Stimulated activated CD8-positive, alpha-beta memory T cell treated with anti-CD3 and anti-CD28 coated beads, Interleukin-7, amount 100 ng/mL, for 4 hours (primary cell): ENCODE data around the gene AP4S1.
"Not testable (repeated sequence)": the region's sequence is repeated elsewhere in the genome, so short reads cannot be mapped to it uniquely, and the experiment has no call there.

Source experiments
- DNase-seq, 2 donors: peaks; one replicate each; pipeline ENCODE4 v3.0.0-alpha.2; 2020; ENCODE audit warnings: low read depth in 2 of 2

AP4S1 gene, protein sequence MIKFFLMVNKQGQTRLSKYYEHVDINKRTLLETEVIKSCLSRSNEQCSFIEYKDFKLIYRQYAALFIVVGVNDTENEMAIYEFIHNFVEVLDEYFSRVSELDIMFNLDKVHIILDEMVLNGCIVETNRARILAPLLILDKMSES

GRCh38 chr14:31025367-31026076, at the start of gene AP4S1:
TSS of gene AP4S1 (plus strand) at chr14:31025649. CDS start at chr14:31066197, 40,548 bp downstream.
- DNase-seq, result peak in 1 of 2 donors; percentile 22

DNA sequence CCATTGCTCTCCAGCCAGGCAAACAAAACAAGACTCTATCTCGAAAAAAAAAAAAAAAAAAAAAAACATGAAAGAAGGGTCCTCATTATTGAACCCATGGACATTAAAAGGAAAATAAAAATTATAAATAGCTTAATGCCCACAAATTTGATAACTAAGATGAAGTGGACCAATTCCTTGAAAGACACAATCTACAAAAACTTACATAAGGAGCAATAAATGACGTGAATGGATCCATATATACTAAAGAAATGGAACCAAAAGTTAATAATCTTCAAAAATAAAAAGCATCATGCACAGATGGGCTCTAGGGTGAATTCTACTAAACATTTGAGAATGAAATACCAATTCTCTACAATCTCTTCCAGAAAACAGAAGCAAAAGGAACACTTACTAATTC, 47.7 kb upstream of the AP4S1 start:
- no peak for DNase-seq

- peak in 1 of 2 donors; percentile 30 for DNase-seq
Observed at GRCh38 chr14:30980106-30980704, 45.2 kb upstream of the AP4S1 start.

GRCh38 chr14:30980980-30981379, 44.5 kb upstream of the AP4S1 start:
- no peak for DNase-seq

GRCh38 chr14:30982533-30982932, 42.9 kb upstream of the AP4S1 start:
- no peak for DNase-seq

- DNase-seq, result no peak
Observed at GRCh38 chr14:30983858-30984257, 41.6 kb upstream of the AP4S1 start.

DNA sequence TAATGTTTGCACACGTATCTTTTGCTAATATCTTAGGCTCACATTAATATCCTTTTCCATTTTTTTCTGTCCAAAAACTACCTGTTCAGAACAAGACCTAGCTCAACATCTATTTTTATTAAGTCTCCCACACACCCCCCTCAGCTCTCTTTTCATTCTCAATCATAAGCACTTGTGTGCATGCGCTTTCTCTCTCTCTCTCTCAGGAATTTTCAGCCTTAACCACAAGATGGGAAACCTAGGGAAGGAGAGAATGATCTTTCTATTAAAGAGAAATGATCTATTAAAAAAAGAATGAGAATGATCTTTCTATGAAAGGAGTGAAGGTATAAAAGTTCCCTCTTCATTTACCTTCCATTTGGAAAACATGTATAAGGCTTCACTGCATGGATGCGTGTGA, 39.7 kb upstream of the AP4S1 start:
- DNase-seq, result no peak

GRCh38 chr14:30988509-30988908, 36.9 kb upstream of the AP4S1 start:
- no peak for DNase-seq

- DNase-seq, result no peak
Observed at GRCh38 chr14:30990770-30991169, 34.7 kb upstream of the AP4S1 start.

DNA sequence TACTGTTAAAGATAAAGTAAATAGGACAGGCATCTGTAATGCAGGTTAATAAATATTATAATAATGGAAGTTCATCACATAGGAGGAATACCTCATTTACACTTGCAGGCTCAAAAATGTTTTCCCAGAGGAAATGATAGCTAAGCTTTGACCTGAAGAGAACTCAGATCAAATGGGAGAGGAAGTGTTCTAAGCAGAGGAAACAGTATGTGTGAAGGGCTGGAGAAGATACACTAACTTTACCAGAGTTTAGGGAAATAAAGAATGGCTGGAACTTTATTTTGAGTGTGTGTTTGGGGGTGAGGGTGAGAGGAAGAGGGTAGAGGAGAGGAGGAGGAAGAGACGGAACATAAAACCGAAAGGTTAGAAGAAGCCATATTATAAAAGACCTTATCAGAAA, 34.0 kb upstream of the AP4S1 start:
- no peak for DNase-seq

DNA sequence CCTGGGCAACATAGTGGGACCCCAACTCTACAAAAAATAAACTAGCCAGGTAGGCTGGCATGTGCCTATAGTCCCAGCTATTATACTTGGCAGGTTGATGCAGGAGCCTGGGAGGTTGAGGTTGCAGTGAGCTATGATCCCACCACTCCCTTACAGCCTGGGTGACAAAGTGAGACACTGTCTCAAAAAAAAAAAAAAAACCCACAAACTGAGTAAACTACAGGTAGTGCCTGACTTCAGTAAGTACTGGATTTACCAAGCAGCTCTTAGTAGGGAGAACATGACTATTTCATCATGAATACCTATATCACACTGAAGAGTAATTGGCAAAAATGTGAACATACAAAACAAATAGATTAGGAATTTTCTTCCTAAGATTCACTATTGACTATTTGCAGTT, 32.4 kb upstream of the AP4S1 start:
- no peak for DNase-seq

DNA sequence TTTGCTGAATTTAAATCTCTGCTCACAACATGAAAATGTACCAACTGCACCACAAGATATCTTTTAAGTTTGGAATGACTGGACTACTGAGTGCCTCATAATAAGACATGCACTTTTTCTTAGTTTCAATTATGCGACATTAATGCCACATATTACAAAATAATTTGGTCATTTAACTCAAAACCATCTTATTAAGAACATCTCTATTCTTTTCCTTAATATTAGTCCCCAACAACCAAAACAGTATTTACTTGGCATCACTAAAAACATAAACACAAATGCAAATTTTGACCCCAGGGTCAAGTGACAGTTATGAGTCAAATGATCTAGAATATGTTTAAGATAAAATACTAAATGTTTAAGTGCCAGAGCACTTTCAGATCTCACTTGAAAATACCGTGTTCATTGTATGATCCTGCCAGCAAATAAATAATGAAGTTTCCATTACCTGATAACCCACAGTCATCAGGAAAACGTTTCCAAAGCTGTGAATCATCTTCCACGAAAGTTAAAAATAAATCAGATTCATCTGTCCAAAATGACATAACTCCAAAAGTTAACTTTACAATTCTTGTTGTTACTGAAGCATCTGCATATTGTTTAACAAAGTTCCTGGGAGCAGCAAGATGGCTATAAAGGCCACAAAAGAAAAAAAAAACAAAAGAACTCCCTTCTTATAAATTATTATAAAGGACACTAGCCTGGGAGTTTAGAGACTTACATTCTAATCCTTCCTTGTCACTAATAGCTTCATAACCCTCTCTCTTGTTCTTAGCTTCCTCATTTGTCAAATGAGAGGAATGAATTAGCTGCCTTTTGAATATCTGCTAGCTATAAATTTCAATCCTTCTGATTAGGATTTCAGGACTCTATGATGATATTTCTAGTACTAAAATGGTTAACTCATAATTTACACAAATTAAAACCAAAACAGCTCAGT, 30.5 kb upstream of the AP4S1 start:
- DNase-seq, result no peak

DNA sequence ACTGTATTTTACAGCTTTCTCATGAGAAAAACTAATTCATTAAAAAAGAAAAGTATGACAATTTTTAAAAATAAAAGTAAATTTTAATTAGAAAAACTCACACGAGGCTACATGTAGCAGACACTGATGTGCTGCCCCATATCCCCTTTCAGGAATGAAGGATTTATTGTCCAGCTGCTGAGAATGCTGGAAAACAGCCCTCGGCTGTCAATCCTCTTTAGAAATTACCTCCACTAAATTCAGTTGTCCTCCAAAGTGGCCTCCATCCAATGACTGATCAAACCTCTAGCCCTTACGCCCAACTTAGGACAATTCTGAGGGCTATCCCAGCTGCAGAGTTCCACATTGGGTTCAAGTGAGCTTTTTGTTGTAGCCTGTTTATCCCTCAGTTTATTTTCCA, 29.8 kb upstream of the AP4S1 start:
- no peak for DNase-seq

DNA sequence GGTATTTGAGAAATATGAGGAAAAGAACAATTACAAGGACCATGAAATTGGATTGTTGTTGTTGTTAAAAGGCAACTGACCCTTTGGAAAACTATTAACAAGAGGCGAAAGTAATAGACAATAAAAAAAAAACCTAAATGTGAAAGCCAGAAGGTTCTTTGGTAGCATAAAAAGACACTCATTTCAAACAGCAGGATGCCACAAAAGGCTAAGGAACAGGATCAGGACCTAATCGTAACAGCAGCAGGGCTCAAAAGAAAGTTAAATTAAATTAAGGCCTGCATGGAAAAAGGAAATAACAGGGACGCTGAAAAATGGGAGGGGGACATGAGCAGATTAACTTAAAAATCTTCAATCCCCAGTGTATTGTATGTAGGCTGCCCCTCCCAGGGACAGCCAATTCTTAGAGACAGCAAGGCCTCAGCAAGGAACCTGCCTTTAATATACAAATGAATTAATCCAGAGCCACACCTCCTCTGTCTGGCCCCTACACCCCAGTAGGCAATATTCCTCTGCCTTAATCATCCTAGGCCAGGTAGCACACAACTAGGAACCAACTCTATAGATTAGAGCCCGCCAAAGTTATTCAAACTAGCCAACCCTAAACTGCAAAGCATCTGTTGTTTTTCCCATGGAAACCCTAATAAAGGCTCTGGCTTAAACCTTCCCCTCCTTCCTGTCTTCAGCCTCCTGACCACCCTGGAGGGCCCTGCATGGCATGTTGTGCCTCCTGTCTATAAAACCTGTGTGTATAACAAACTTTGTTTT, 28.4 kb upstream of the AP4S1 start:
- no peak for DNase-seq

DNA sequence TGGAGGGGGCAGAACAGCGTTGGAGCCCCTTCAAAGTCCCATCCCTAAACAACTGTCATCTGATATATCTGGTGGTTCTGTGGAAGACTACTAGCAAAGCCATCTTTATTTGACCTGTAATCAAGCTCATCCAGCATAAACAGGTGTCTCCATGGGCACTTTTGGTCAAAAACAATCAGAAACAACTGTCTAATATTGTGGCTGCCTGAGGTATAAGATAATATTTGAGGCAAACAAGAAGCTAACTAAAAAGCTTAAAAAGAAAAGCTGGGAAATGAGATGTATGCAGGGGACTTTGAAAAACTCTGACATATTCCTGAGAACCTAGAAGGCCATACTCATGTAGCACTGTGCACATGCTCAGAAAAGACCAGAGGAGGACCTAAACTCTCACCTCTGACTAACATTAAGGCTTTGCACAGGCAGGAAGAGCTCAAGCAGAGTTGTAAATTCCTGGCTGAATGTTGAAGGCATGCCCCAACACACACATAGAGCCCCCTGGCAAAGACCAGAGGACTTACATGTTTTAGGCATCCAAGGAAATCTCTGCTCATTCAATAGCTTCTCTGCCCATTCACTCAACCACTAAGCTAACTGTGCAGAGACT, 27.2 kb upstream of the AP4S1 start:
- DNase-seq, result no peak

DNA sequence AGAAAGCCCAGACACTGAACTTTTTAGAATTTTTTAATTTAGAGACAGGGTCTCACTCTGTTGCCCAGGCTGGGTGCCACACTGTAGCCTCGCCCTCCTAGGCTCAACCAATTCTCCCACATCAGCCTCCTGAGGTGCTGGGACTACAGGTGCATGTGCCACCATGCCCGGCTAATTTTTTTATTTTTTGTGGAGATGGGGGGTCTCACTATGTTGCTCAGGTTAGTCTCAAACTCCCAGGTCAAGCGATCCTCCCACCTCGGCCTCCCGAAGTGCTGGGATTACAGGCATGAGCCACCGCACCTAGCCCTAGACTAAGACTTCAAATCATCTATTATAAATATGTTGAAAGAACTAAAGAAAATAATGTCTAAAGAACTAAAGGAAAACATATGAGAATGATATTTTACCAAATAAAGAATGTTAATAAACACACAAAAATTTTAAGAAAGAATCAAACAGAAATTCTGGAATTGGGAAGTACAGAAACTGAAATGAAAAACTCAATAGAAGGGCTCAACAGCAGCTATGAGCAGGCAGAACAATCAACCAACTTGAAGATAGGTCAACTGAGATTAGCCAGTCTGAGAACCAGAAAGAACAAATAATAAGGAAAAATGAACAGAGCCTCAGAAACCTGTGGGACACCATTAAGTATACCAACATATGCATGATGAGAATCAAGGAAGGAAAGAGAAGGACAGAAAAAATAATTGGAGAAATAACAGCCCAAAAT, 26.2 kb upstream of the AP4S1 start:
- DNase-seq, result no peak

- DNase-seq, result no peak
Observed at GRCh38 chr14:31000629-31001338, 24.7 kb upstream of the AP4S1 start.

GRCh38 chr14:31001339-31001658, 24.1 kb upstream of the AP4S1 start:
- no peak for DNase-seq

GRCh38 chr14:31003284-31003683, 22.2 kb upstream of the AP4S1 start:
- DNase-seq, result no peak

DNA sequence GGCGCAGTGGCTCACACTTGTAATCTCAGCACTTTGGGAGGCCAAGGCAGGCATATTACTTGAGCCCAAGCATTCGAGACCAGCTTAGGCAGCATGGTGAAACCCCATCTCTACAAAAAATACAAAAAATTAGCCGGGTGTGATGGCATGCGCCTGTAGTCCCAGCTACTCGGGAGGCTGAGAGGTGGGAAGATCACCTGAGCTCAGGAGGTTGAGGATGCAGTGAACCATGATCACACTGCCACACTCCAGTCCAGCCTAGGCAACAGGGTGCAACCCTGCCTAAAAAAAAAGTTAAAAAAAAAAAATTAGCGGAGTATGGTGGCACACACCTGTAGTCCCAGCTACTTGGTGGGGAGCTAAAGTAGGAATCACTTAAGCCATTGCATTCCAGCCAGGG, 21.4 kb upstream of the AP4S1 start:
- DNase-seq, result not testable (repeated sequence)
